Astrocyte (in vitro differentiated cells and primary cell): ENCODE data around the gene FEM1A.

Source experiments
- CTCF ChIP-seq: IDR thresholded peaks from 2 replicates; pipeline ENCODE4 v1.5.1; 2011; ENCODE audit warnings: low read depth, mild to moderate bottlenecking, inconsistent platforms, low read length, moderate library complexity; ENCODE audit not compliant: insufficient read depth
- EZH2 ChIP-seq: IDR thresholded peaks from 2 replicates; pipeline ENCODE4 v1.6.1; 2012; ENCODE audit warnings: mild to moderate bottlenecking, low read length, inconsistent platforms; ENCODE audit not compliant: insufficient read depth

GRCh38 chr19:4764393-4764660 lies 27.2 kb upstream of the FEM1A start:
- TF ChIP-seq EZH2 (no peak), CTCF (no peak)
